Activated naive CD4-positive, alpha-beta T cell treated with anti-CD3 and anti-CD28 coated beads, Interleukin-2, amount 50 U/mL, for 16 hours (primary cell): ENCODE measurements around the gene PRKAR1A.
"Not testable (repeated sequence)": the region's sequence is repeated elsewhere in the genome, so short reads cannot be mapped to it uniquely, and the experiment has no call there.

Experiments used
- DNase-seq: peaks from one replicate; pipeline ENCODE4 v3.0.0-alpha.2; 2020

PRKAR1A gene

GRCh38 chr17:68512247-68512959, at the start of gene PRKAR1A:
Gene PRKAR1A (plus strand): TSS chr17:68512430. CDS start chr17:68515400, 2,970 bp downstream.
- DNase-seq: peak; percentile 89

GRCh38 chr17:68463211-68464019, 48.8 kb upstream of the PRKAR1A start:
- DNase-seq: no peak

GRCh38 chr17:68468334-68468733, 43.9 kb upstream of the PRKAR1A start:
- no peak for DNase-seq

GRCh38 chr17:68468788-68469187, 43.4 kb upstream of the PRKAR1A start:
- no peak for DNase-seq

- DNase-seq: no peak
These were observed 41.3 kb upstream of the PRKAR1A start for GRCh38 chr17:68470961-68471360.

- no peak for DNase-seq
These were observed 31.3 kb upstream of the PRKAR1A start for GRCh38 chr17:68480885-68481284.

- DNase-seq: no peak
These were observed 29.6 kb upstream of the PRKAR1A start for GRCh38 chr17:68482576-68483041.

GRCh38 chr17:68484458-68484857, 27.8 kb upstream of the PRKAR1A start:
- DNase-seq: no peak

GRCh38 chr17:68489919-68490318, 22.3 kb upstream of the PRKAR1A start:
- DNase-seq: no peak

- DNase-seq: no peak
These were observed 20.6 kb upstream of the PRKAR1A start for GRCh38 chr17:68491381-68492231.

GRCh38 chr17:68492394-68493054, 19.7 kb upstream of the PRKAR1A start:
- not testable (repeated sequence) for DNase-seq

GRCh38 chr17:68495081-68495480, 17.1 kb upstream of the PRKAR1A start:
- DNase-seq: no peak

GRCh38 chr17:68497885-68498319, 14.3 kb upstream of the PRKAR1A start:
- DNase-seq: no peak

- DNase-seq: no peak
These were observed 13.5 kb upstream of the PRKAR1A start for GRCh38 chr17:68498479-68499326.

- DNase-seq: no peak
These were observed 12.6 kb upstream of the PRKAR1A start for GRCh38 chr17:68499587-68499986.

- DNase-seq: no peak
These were observed 11.2 kb upstream of the PRKAR1A start for GRCh38 chr17:68501074-68501473.

- DNase-seq: no peak
These were observed 6.3 kb upstream of the PRKAR1A start for GRCh38 chr17:68505951-68506350.

GRCh38 chr17:68507576-68507975, 4.7 kb upstream of the PRKAR1A start:
- no peak for DNase-seq

- no peak for DNase-seq
These were observed 2.8 kb upstream of the PRKAR1A start for GRCh38 chr17:68509141-68510057.

GRCh38 chr17:68511254-68511670, 968 bp upstream of the PRKAR1A start:
- peak; percentile 19 for DNase-seq
